ENCODE results near the gene COX8A.

- TF ChIP-seq CTCF (conservative IDR thresholded peaks at IDR 0.05; ENCODE audit: low read length): no peak
- TF ChIP-seq EZH2phosphoT487 (IDR thresholded peaks at IDR 0.05; ENCODE audit: borderline replicate concordance): no peak
Measured at GRCh38 chr11:63985812-63986155, 11.4 kb downstream of the COX8A start.
